HCT116 (cell line): ENCODE measurements around the gene UGT1A6. TPM values are rescaled to one million over a fixed set of nuclear protein-coding genes. Genes with fewer than 3 reads are reported as not detected.

ENCODE experiments used
- ATAC-seq: fragments of 200-7000 bp; cut with Tn5 transposase; 2 replicates; pipeline ENCODE4 v1.9.1; 2020; ENCODE audit warnings: mild to moderate bottlenecking, moderate library complexity
- BruUV-seq: library from RNA; stranded (reverse); fragments of 400-500 nt; replicated peaks from 2 replicates; lab custom pipeline; 2021; lab: Mats Ljungman, UMichigan
- CTCF ChIA-PET: fragments of 300-600 bp; sonication (Branson Sonifier 250); formaldehyde crosslinking; loops from one replicate; lab custom pipeline; 2021; ENCODE audit warnings: antibody characterized with exemption; lab: Charles Lee
- POLR2A ChIA-PET: fragments of 300-600, 350-600 bp; sonication (Branson Sonifier 250); formaldehyde crosslinking; loops from one replicate; lab custom pipeline; 2021; ENCODE audit warnings: antibody characterized with exemption; lab: Charles Lee
- RAD21 ChIA-PET, 2 experiments: fragments of 300-600 bp; sonication (Branson Sonifier 250); formaldehyde crosslinking; loops; one replicate each; lab custom pipeline; 2023; ENCODE audit warnings: low total read pairs in 2 of 2; ENCODE audit not compliant: uncharacterized antibody in 2 of 2, unreplicated experiment in 2 of 2, low non-redundant PET in 1 of 2; lab: Charles Lee
- DNase-seq: peaks from one replicate; pipeline ENCODE4 v3.0.0-alpha.2; 2010; ENCODE audit warnings: low read depth, low spot score
- H2AFZ ChIP-seq: fragments of 200-600 bp; shearing (Covaris generic), sonication (generic); 2 replicates; pipeline ENCODE4 v1.6.1; 2017; ENCODE audit warnings: low read depth, mixed run types, mixed read lengths, antibody characterized with exemption, low read length; ENCODE audit not compliant: poor library complexity, severe bottlenecking
- H3K27ac ChIP-seq: 2 replicates; pipeline ENCODE4 v1.5.1; 2012; ENCODE audit warnings: low read depth, low read length
- H3K27me3 ChIP-seq: fragments of 200-600 bp; sonication (generic); 2 replicates; pipeline ENCODE4 v1.6.1; 2016; ENCODE audit warnings: mixed run types, low read length, mixed read lengths; ENCODE audit not compliant: insufficient read depth
- H3K36me3 ChIP-seq, 2 experiments: fragments of 200-500 bp in 1 of 2; fragments of 200-600 bp in 1 of 2; sonication (Bioruptor generic) in 1 of 2; sonication (generic) in 1 of 2; 2 replicates each; pipeline versions ENCODE4 v1.5.1 to v1.6.1; 2014 to 2016; ENCODE audit warnings: low read length in 2 of 2, inconsistent platforms in 1 of 2, mixed read lengths in 1 of 2, mixed run types in 1 of 2; ENCODE audit not compliant: insufficient read depth in 2 of 2, control insufficient read depth in 1 of 2
- H3K4me1 ChIP-seq, 2 experiments: fragments of 200-600 bp in 1 of 2; sonication (generic) in 1 of 2; 2 replicates each; pipeline versions ENCODE4 v1.5.1 to v1.6.1; 2012 to 2017; ENCODE audit warnings: low read length in 2 of 2, inconsistent platforms in 1 of 2, mild to moderate bottlenecking in 1 of 2, mixed read lengths in 1 of 2, mixed run types in 1 of 2, moderate library complexity in 1 of 2; ENCODE audit not compliant: insufficient read depth in 2 of 2, control insufficient read depth in 1 of 2
- H3K4me2 ChIP-seq: fragments of 200-600 bp; sonication (generic); 2 replicates; pipeline ENCODE4 v1.6.1; 2017; ENCODE audit warnings: mixed run types, low read length, mixed read lengths
- H3K4me3 ChIP-seq, 2 experiments: fragments of 200-600 bp in 1 of 2; sonication (generic) in 1 of 2; replicated peaks in 1 of 2; 2 replicates each; pipeline ENCODE4 v1.5.1; 2011 to 2016; ENCODE audit warnings: low read length in 2 of 2, control low read depth in 1 of 2, low read depth in 1 of 2, mild to moderate bottlenecking in 1 of 2, mixed read lengths in 1 of 2, mixed run types in 1 of 2
- H3K79me2 ChIP-seq: fragments of 200-600 bp; sonication (generic); 2 replicates; pipeline ENCODE4 v1.6.1; 2017; ENCODE audit warnings: mild to moderate bottlenecking, mixed run types, low read length, moderate library complexity, mixed read lengths; ENCODE audit not compliant: insufficient read depth
- H3K9ac ChIP-seq: fragments of 200-600 bp; sonication (generic); 2 replicates; pipeline ENCODE4 v1.6.1; 2016; ENCODE audit warnings: low read length, mixed read lengths
- H3K9me2 ChIP-seq: fragments of 200-600 bp; sonication (generic), shearing (Covaris generic); 2 replicates; pipeline ENCODE4 v1.6.1; 2017; ENCODE audit warnings: mixed run types, mild to moderate bottlenecking, moderate library complexity; ENCODE audit not compliant: insufficient read depth
- H3K9me3 ChIP-seq, 2 experiments: fragments of 200-500 bp in 1 of 2; fragments of 200-600 bp in 1 of 2; sonication (Bioruptor generic) in 1 of 2; sonication (generic) in 1 of 2; 2 replicates each; pipeline ENCODE4 v1.6.1; 2014 to 2017; ENCODE audit warnings: low read length in 2 of 2, mixed read lengths in 2 of 2, inconsistent platforms in 1 of 2, low read depth in 1 of 2, mild to moderate bottlenecking in 1 of 2, mixed run types in 1 of 2, moderate library complexity in 1 of 2; ENCODE audit not compliant: control insufficient read depth in 1 of 2, insufficient read depth in 1 of 2
- H4K20me1 ChIP-seq: fragments of 200-600 bp; sonication (generic), shearing (Covaris generic); 2 replicates; pipeline ENCODE4 v1.6.1; 2017; ENCODE audit warnings: mixed run types, mild to moderate bottlenecking, moderate library complexity; ENCODE audit not compliant: insufficient read depth
- ATF3 ChIP-seq: IDR thresholded peaks from 2 replicates; pipeline ENCODE4 v1.6.1; 2012
- CBX3 ChIP-seq: IDR thresholded peaks from 2 replicates; pipeline ENCODE4 v1.6.1; 2012; ENCODE audit warnings: low read depth
- CEBPB ChIP-seq: IDR thresholded peaks from 2 replicates; pipeline ENCODE4 v1.6.1; 2012; ENCODE audit warnings: low read depth
- ELF1 ChIP-seq: IDR thresholded peaks from 2 replicates; pipeline ENCODE4 v1.6.1; 2012; ENCODE audit warnings: low read depth, borderline replicate concordance
- EZH2 ChIP-seq: fragments of 200-600 bp; sonication (generic); IDR thresholded peaks from 2 replicates; pipeline ENCODE4 v1.6.1; 2017; ENCODE audit warnings: antibody characterized with exemption, mixed run types
- FOSL1 ChIP-seq: IDR thresholded peaks from 2 replicates; pipeline ENCODE4 v1.6.1; 2012; ENCODE audit warnings: low read depth
- JUND ChIP-seq: IDR thresholded peaks from 2 replicates; pipeline ENCODE4 v1.6.1; 2012
- MAX ChIP-seq: IDR thresholded peaks from 2 replicates; pipeline ENCODE4 v1.6.1; 2012
- SRF ChIP-seq: IDR thresholded peaks from 2 replicates; pipeline ENCODE4 v1.6.1; 2012; ENCODE audit warnings: low read depth
- intact Hi-C: fragments of 100-400 bp; cut with micrococcal nuclease; formaldehyde crosslinking; loops from 2 replicates; pipeline ENCODE4 v1.10.0; 2022
- total RNA-seq: library from RNA; stranded (reverse); gene quantifications from one replicate; pipeline ENCODE4 v1.2.1, GENCODE V29; 2021; ENCODE audit not compliant: unreplicated experiment
- TF ChIP-seq, protein P1 (sequence below): IDR thresholded peaks from 2 replicates; pipeline ENCODE4 v1.6.1; 2012; ENCODE audit warnings: low read depth

UGT1A6 gene
- total RNA-seq, 1 experiment from 2014 or later, result not detected

- CTCF ChIA-PET, result no interaction called here
Observed at GRCh38 chr2:233807966-233808935, 115.6 kb downstream of the UGT1A6 start.

More at GRCh38 chr2:233807966-233808935, 115.6 kb downstream of the UGT1A6 start:
- TF ChIP-seq CBX3 (no peak), MAX (no peak), ATF3 (no peak), EZH2 (no peak), JUND (no peak), ELF1 (no peak), FOSL1 (no peak), CEBPB (no peak), SRF (no peak)
- TF ChIP-seq, protein P1, sequence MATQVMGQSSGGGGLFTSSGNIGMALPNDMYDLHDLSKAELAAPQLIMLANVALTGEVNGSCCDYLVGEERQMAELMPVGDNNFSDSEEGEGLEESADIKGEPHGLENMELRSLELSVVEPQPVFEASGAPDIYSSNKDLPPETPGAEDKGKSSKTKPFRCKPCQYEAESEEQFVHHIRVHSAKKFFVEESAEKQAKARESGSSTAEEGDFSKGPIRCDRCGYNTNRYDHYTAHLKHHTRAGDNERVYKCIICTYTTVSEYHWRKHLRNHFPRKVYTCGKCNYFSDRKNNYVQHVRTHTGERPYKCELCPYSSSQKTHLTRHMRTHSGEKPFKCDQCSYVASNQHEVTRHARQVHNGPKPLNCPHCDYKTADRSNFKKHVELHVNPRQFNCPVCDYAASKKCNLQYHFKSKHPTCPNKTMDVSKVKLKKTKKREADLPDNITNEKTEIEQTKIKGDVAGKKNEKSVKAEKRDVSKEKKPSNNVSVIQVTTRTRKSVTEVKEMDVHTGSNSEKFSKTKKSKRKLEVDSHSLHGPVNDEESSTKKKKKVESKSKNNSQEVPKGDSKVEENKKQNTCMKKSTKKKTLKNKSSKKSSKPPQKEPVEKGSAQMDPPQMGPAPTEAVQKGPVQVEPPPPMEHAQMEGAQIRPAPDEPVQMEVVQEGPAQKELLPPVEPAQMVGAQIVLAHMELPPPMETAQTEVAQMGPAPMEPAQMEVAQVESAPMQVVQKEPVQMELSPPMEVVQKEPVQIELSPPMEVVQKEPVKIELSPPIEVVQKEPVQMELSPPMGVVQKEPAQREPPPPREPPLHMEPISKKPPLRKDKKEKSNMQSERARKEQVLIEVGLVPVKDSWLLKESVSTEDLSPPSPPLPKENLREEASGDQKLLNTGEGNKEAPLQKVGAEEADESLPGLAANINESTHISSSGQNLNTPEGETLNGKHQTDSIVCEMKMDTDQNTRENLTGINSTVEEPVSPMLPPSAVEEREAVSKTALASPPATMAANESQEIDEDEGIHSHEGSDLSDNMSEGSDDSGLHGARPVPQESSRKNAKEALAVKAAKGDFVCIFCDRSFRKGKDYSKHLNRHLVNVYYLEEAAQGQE, result no peak
- no peak overlapping the region for H3K4me3 ChIP-seq
- DNase-seq (no peak), ATAC-seq (no peak)
- no peak overlapping the region for H3K9ac ChIP-seq
- H3K9me3 ChIP-seq, result no peaks in the 10 kb centered on the region
- H3K79me2 ChIP-seq, result no peaks in the 10 kb centered on the region
- POLR2A ChIA-PET, result no interaction called here
- H3K4me2 ChIP-seq, result no peak overlapping the region
- intact Hi-C loops, result no loop called here
- no peaks in the 10 kb centered on the region for H3K36me3 ChIP-seq
- H3K27me3 ChIP-seq, result no peaks in the 10 kb centered on the region; the same call in 1 of the 2 replicates
- H2AFZ ChIP-seq, result no peak overlapping the region
- H3K4me1 ChIP-seq, result no peaks in the 10 kb centered on the region
- H3K9me2 ChIP-seq, result no peaks in the 10 kb centered on the region
- H4K20me1 ChIP-seq, result no peaks in the 10 kb centered on the region
- BruUV-seq, result no TSS peak
- RAD21 ChIA-PET, result no interaction called here
- H3K27ac ChIP-seq, result no peak overlapping the region
